HT-29 (cell line): ENCODE results near the gene RELL1. TPM values are rescaled to one million over a fixed set of nuclear protein-coding genes. Genes with fewer than 3 reads are reported as not detected.
"Not testable (repeated sequence)": the region's sequence is repeated elsewhere in the genome, so short reads cannot be mapped to it uniquely, and the experiment has no call there.

Source experiments
- DNase-seq: peaks from one replicate; pipeline ENCODE4 v3.0.0-alpha.2; 2015; ENCODE audit warnings: low spot score
- total RNA-seq: library from RNA; depleted of rRNA; stranded (reverse); fragments of >200 nt; shearing (Covaris generic); gene quantifications from 2 replicates; pipeline ENCODE4 v1.2.3, GENCODE V29; 2014

The RELL1 gene
- total RNA-seq, 1 experiment from 2014 or later, result 32.1 TPM

- no peak for DNase-seq
Observed at GRCh38 chr4:37693450-37694190, 7.4 kb upstream of the RELL1 start.

- DNase-seq, result no peak
Observed at GRCh38 chr4:37693030-37693429, 6.9 kb upstream of the RELL1 start.

GRCh38 chr4:37690976-37691375, 4.8 kb upstream of the RELL1 start:
- no peak for DNase-seq

GRCh38 chr4:37689353-37690095, 3.3 kb upstream of the RELL1 start:
- no peak for DNase-seq

GRCh38 chr4:37687681-37688080, 1.5 kb upstream of the RELL1 start:
- DNase-seq, result no peak

- no peak for DNase-seq
Observed at GRCh38 chr4:37687194-37687562, 1.0 kb upstream of the RELL1 start.

- no peak for DNase-seq
Observed at GRCh38 chr4:37685823-37686372, 278 bp downstream of the RELL1 start.

- peak; percentile 53 for DNase-seq
Observed at GRCh38 chr4:37685161-37685822, 884 bp downstream of the RELL1 start.

GRCh38 chr4:37684154-37684553, 2.0 kb downstream of the RELL1 start:
- no peak for DNase-seq

GRCh38 chr4:37682701-37683401, 3.3 kb downstream of the RELL1 start:
- peak; percentile 73 for DNase-seq

- no peak for DNase-seq
Observed at GRCh38 chr4:37680089-37680488, 6.1 kb downstream of the RELL1 start.

GRCh38 chr4:37679301-37679700, 6.9 kb downstream of the RELL1 start:
- no peak for DNase-seq

GRCh38 chr4:37678624-37679023, 7.6 kb downstream of the RELL1 start:
- DNase-seq, result no peak

GRCh38 chr4:37675587-37676290, 10.4 kb downstream of the RELL1 start:
- DNase-seq, result no peak

- DNase-seq, result no peak
Observed at GRCh38 chr4:37674439-37674838, 11.7 kb downstream of the RELL1 start.

GRCh38 chr4:37673538-37674192, 12.5 kb downstream of the RELL1 start:
- no peak for DNase-seq

- no peak for DNase-seq
Observed at GRCh38 chr4:37671072-37671471, 15.1 kb downstream of the RELL1 start.

GRCh38 chr4:37670249-37670648, 15.9 kb downstream of the RELL1 start:
- peak; percentile 33 for DNase-seq

GRCh38 chr4:37669124-37669523, 17.1 kb downstream of the RELL1 start:
- DNase-seq, result not testable (repeated sequence)
